ENCODE measurements around the gene RBKS. TPM values are rescaled to one million over a fixed set of nuclear protein-coding genes. Genes with fewer than 3 reads are reported as not detected.

RBKS gene
- total RNA-seq: 0.79 and 0.86 TPM in 2 replicates
- long read RNA-seq, partial matches to known transcripts: 0 of 3 reads
- long read RNA-seq, other reads (novel, unspliced or antisense): 1 of 3 reads

DNA sequence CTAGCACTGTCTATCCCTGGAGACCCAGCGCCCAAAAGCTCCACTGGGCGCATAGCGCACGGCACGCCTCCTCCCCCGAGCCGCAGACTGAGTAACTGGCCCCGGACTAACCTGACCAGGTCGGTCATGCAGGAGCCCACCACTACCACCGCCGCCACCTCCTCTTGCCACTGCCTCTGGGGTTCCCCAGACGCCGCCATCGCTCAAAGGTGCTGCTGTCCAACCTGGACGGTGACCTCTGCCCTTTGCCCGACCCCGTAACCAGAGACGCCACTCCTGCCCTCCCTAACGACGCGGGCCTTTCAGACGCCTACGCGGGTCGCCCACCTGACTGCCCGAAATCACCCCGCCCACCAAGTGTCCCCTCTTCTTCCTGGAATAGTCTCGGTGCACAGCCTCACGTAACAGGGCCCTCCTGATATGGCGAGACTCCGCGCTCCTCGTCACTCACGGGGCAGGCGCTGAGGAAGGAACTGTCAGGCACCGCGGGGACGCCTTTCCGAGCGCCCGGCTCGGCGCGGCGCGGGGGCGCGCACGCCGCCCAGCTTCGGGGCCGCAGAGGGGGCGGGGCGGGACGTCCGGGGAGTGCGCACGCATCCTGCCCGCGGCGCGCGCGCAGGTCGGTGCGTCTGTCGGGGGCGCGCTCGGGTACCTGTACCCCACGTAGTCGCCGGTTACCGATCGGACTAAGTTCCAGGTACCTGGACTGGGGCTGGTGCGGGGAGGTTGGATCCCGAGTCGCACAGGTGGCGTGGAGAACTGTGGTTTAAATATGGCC is at the start of gene RBKS, which contains the start of gene BABAM2:
Gene RBKS (minus strand): TSS at position 242 of the 778 bp plus-strand sequence. CDS start 42 bp downstream, at position 200.
Gene BABAM2 (plus strand): TSS at position 584 of the 778 bp plus-strand sequence. CDS start 3,828 bp downstream, outside the sequence.
- TF ChIP-seq, protein P1, sequence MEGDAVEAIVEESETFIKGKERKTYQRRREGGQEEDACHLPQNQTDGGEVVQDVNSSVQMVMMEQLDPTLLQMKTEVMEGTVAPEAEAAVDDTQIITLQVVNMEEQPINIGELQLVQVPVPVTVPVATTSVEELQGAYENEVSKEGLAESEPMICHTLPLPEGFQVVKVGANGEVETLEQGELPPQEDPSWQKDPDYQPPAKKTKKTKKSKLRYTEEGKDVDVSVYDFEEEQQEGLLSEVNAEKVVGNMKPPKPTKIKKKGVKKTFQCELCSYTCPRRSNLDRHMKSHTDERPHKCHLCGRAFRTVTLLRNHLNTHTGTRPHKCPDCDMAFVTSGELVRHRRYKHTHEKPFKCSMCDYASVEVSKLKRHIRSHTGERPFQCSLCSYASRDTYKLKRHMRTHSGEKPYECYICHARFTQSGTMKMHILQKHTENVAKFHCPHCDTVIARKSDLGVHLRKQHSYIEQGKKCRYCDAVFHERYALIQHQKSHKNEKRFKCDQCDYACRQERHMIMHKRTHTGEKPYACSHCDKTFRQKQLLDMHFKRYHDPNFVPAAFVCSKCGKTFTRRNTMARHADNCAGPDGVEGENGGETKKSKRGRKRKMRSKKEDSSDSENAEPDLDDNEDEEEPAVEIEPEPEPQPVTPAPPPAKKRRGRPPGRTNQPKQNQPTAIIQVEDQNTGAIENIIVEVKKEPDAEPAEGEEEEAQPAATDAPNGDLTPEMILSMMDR (conservative IDR thresholded peaks at IDR 0.05): no peak
- H3K27ac Mint-ChIP-seq (ENCODE audit: unreplicated experiment): peak within 1 kb of the TSS; percentile 100
- DNase-seq (ENCODE audit: low read depth, low spot score): peak; percentile 76
- no peaks in the 10 kb centered on the region for H3K9me3 Mint-ChIP-seq
- H3K27me3 Mint-ChIP-seq (ENCODE audit: low read depth): no peaks in the 10 kb centered on the region
- H3K4me1 Mint-ChIP-seq: peaks cover 21% of the 10 kb centered on the region
- H3K4me3 Mint-ChIP-seq: peak within 1 kb of the TSS; percentile 96
- no peaks in the 10 kb centered on the region for H3K36me3 Mint-ChIP-seq (ENCODE audit: low read depth)

DNA sequence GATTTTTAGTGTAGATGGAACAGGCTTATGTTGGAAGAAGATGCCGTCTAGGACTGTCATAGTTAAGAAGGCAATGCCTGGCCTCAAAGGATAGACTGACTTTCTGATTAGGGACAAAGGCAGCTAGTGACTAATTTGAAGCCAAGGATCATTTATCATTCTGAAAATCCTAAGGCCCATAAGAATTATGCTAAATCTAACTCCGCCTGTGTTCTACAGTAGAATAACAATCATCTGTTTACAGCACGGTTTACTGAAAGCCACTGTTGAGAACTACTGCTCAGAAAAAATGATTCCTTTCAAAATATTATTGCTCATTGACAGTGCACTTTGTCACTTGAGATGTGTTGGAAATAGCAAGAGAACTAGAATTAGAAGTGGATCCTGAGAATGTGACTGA is 44.8 kb upstream of the RBKS start:
- no peak overlapping the region for H3K27ac Mint-ChIP-seq (ENCODE audit: unreplicated experiment)
- H3K4me3 Mint-ChIP-seq: no peak overlapping the region
- no peak for DNase-seq (ENCODE audit: low read depth, low spot score)
- no peaks in the 10 kb centered on the region for H3K4me1 Mint-ChIP-seq
- TF ChIP-seq, protein P1 (conservative IDR thresholded peaks at IDR 0.05): no peak
- H3K36me3 Mint-ChIP-seq (ENCODE audit: low read depth): peaks cover 2% of the 10 kb centered on the region
- no peaks in the 10 kb centered on the region for H3K27me3 Mint-ChIP-seq (ENCODE audit: low read depth)
- H3K9me3 Mint-ChIP-seq: no peaks in the 10 kb centered on the region

DNA sequence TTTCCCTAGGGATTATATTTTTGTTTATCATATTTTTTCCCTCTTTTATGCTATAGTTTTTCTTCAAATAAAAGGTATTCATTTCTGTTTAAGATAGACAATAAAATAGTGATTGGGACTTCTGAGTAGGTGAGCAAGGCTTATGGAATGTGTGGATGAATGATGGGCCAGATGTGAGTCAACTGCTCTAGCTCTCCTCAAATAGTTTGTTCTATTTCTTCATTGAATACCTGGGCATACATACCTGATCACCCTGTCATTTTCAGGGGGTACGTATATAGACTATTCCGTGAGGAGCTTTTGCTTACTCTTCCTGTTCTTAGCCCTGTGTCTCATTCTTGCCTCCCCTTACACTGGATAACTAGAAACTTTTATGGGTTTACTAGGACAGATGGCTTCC is 42.2 kb upstream of the RBKS start:
- Mint-ChIP-seq H3K27ac (ENCODE audit: unreplicated experiment) (no peak overlapping the region), H3K27me3 (ENCODE audit: low read depth) (no peaks in the 10 kb centered on the region), H3K9me3 (no peaks in the 10 kb centered on the region), H3K36me3 (ENCODE audit: low read depth) (peaks cover 2% of the 10 kb centered on the region), H3K4me1 (no peaks in the 10 kb centered on the region), H3K4me3 (no peak overlapping the region)
- TF ChIP-seq, protein P1 (conservative IDR thresholded peaks at IDR 0.05): no peak
- no peak for DNase-seq (ENCODE audit: low read depth, low spot score)

DNA sequence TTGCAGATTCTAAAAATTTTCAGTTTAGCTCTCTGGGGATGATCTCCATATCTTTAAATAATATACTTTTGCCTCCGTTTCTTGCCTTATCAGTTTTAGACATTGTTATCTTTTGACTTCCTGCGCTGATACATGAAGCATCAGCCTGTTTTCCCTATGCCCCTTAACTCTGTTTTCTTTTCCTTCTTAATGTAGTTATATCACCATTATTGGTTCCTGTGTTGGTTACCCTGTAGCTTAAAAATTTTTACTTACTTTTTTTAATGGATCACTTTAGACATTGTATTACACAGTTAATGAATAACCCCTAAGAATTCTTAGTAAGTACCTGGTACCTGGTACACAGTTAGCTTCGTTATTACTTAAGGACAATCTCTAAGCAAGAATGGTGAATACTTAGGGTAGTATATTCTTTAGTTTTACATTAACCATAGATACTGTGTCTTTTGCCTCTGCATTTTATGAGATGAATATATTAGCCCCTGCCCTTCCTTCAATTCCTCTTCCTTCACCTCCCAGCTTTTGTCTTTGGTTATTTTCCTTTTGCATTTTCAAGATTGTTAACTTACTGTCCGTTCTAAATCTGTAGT is 41.3 kb upstream of the RBKS start:
- no peak for DNase-seq (ENCODE audit: low read depth, low spot score)
- Mint-ChIP-seq H3K9me3 (no peaks in the 10 kb centered on the region), H3K4me1 (no peaks in the 10 kb centered on the region), H3K27ac (ENCODE audit: unreplicated experiment) (no peak overlapping the region), H3K36me3 (ENCODE audit: low read depth) (no peaks in the 10 kb centered on the region), H3K27me3 (ENCODE audit: low read depth) (no peaks in the 10 kb centered on the region), H3K4me3 (no peak overlapping the region)
- TF ChIP-seq, protein P1 (conservative IDR thresholded peaks at IDR 0.05): no peak

DNA sequence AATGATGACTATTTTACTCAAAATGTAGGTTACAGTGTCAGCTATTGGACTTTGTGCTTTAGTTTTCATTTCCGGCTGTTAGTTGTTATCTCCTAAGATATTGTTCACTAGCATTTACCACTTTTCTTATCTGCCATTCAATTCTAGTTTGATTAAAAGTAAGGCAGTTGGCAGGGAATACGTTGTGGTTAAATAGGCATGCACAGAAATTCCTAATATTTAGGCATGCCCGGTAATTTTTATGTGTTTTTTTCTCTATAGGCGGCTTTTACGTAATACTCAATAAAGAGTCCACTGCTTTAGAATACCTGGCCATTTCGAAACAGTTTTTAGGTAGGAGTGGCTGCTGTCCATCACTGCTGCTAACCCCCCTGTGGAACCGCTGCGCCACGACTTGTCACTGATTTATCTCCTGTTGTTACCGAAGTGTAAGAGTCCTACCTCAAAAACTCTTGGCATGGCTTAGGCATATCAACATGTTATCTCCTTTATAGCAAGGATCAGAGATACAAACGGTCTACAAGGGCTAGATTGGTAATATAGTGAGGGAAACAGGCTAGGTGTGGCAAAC is 39.8 kb upstream of the RBKS start:
- no peak overlapping the region for H3K4me3 Mint-ChIP-seq
- no peaks in the 10 kb centered on the region for H3K9me3 Mint-ChIP-seq
- no peak overlapping the region for H3K27ac Mint-ChIP-seq (ENCODE audit: unreplicated experiment)
- no peak for DNase-seq (ENCODE audit: low read depth, low spot score)
- no peaks in the 10 kb centered on the region for H3K36me3 Mint-ChIP-seq (ENCODE audit: low read depth)
- no peaks in the 10 kb centered on the region for H3K4me1 Mint-ChIP-seq
- TF ChIP-seq, protein P1 (conservative IDR thresholded peaks at IDR 0.05): no peak
- H3K27me3 Mint-ChIP-seq (ENCODE audit: low read depth): no peaks in the 10 kb centered on the region

All from neural crest cell (in vitro differentiated cells).